VCaP (cell line): ENCODE results near the gene R3HDM4.
A peak's percentile ranks its signal among the peaks of the same experiment; 100 is the strongest.
"Not testable (repeated sequence)": the region's sequence is repeated elsewhere in the genome, so short reads cannot be mapped to it uniquely, and the experiment has no call there.

Source experiments
- H3K27ac ChIP-seq: fragments of 450-650 bp; 2 replicates; pipeline ENCODE4 v1.5.1; 2017
- CTCF ChIP-seq: fragments of 450-650 bp; conservative IDR thresholded peaks from 2 replicates; pipeline ENCODE4 v1.5.1; 2017; ENCODE audit warnings: mild to moderate bottlenecking, moderate library complexity

Gene R3HDM4

GRCh38 chr19:913080-913748 is at the start of gene R3HDM4:
TSS of gene R3HDM4 (minus strand) at chr19:913219. CDS start at chr19:913157, 62 bp downstream.
- peak within 1 kb of the TSS; percentile 70 for H3K27ac ChIP-seq

GRCh38 chr19:961866-962620 is 49.0 kb upstream of the R3HDM4 start:
- no peak overlapping the region for H3K27ac ChIP-seq

More at GRCh38 chr19:913080-913748, at the start of gene R3HDM4:
- no peak for TF ChIP-seq CTCF

GRCh38 chr19:960601-960938 is 47.6 kb upstream of the R3HDM4 start:
- no peak overlapping the region for H3K27ac ChIP-seq
- no peak for TF ChIP-seq CTCF

More at GRCh38 chr19:961866-962620, 49.0 kb upstream of the R3HDM4 start:
- no peak for TF ChIP-seq CTCF

GRCh38 chr19:960020-960419 is 47.0 kb upstream of the R3HDM4 start:
- TF ChIP-seq CTCF, result no peak
- no peak overlapping the region for H3K27ac ChIP-seq

- TF ChIP-seq CTCF, result no peak
- no peak overlapping the region for H3K27ac ChIP-seq
These were observed 46.2 kb upstream of the R3HDM4 start for GRCh38 chr19:958967-959855.

- H3K27ac ChIP-seq, result not testable (repeated sequence)
These were observed 44.6 kb upstream of the R3HDM4 start for GRCh38 chr19:957578-957977.

GRCh38 chr19:956766-957440 is 43.9 kb upstream of the R3HDM4 start:
- no peak overlapping the region for H3K27ac ChIP-seq
- no peak for TF ChIP-seq CTCF
